GM20000 (cell line): ENCODE results near the gene NKAIN2.

Source experiments
- DNase-seq: peaks from one replicate; pipeline ENCODE4 v3.0.0; 2012; ENCODE audit warnings: low spot score
- TF ChIP-seq, protein P1 (sequence below): IDR thresholded peaks from 2 replicates; pipeline ENCODE4 v1.5.1; 2012; ENCODE audit warnings: mild to moderate bottlenecking, control low read depth; ENCODE audit errors: extremely low read depth, missing control alignments

The NKAIN2 gene

DNA sequence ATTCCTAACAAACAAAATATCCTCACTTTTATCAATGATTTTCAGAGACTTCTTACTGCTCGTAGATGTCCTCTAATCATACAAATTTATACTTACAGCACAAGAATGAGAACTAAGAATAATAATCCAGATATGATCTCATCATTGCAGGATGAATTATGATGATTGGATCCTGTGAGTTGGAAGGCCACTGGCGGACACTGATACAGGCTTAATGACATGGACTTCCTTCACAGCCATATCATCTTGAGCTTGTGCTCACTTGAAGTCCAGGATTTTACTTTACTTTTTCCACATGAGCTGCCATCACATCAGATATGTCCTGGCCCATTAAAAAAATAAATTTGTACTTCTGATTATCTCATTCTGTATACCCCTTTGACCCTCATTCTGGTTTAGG lies 94.3 kb downstream of the NKAIN2 start:
- DNase-seq, result no peak
- TF ChIP-seq, protein P1, sequence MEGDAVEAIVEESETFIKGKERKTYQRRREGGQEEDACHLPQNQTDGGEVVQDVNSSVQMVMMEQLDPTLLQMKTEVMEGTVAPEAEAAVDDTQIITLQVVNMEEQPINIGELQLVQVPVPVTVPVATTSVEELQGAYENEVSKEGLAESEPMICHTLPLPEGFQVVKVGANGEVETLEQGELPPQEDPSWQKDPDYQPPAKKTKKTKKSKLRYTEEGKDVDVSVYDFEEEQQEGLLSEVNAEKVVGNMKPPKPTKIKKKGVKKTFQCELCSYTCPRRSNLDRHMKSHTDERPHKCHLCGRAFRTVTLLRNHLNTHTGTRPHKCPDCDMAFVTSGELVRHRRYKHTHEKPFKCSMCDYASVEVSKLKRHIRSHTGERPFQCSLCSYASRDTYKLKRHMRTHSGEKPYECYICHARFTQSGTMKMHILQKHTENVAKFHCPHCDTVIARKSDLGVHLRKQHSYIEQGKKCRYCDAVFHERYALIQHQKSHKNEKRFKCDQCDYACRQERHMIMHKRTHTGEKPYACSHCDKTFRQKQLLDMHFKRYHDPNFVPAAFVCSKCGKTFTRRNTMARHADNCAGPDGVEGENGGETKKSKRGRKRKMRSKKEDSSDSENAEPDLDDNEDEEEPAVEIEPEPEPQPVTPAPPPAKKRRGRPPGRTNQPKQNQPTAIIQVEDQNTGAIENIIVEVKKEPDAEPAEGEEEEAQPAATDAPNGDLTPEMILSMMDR, result no peak

DNA sequence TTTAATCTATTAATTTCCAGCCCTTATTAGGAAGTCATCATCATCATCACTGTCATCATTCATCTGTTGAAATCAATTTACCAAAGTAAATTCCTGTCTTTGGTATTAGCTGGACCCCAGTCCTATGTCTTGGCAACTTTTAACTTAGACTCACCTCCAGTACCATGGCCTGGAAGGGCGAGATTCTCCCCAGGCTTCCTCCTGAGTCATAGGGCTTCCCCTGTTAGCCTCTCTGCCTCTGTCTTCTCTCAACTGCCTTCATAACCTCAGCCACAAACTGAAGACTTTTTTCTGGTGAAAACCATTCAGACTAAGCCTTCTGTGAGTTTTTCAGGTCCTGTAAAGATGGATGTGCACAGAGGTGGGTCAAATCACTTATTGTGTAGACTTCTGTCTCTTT lies 95.0 kb downstream of the NKAIN2 start:
- TF ChIP-seq, protein P1, result no peak

DNA sequence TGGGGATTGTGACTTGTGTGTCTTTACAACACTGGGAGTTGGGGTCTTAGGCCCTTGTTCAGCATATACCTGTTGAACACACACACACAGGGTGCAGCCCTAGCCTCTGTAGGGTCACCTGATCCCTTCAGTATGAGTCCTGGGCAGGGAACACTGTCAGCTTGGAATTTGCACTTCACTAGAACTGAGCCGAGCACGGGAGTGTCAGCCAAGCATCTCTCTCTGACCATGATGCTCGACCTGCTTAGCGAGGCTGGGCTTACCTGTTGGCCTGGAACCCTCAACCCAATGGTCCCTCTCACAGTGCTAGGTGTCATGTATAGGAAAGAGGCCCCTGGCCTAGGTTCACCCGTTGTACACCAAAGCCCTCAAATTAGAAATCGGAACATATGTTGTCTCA lies 96.1 kb downstream of the NKAIN2 start:
- TF ChIP-seq, protein P1, result no peak
- DNase-seq, result no peak

More for the DNA sequence above, 95.0 kb downstream of the NKAIN2 start:
- no peak for DNase-seq

DNA sequence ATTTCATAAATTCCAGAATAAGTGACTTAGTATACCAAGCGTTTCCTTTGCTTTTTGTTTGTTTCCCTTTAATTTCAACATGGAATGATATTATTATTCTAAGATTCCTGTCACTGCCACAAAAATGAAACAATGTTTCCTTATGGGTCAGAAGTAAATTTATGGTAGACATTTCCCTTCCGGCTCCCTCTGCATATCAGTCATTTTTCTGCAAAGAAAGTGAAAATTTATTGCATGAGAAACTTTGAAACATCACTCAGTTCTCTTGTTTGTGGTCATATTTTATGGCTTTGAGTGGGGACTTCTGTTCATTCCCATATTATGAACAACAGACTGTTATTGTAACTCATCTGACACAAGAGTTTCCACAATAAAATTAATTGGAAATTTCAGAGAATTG lies 97.8 kb downstream of the NKAIN2 start:
- TF ChIP-seq, protein P1, result no peak

DNA sequence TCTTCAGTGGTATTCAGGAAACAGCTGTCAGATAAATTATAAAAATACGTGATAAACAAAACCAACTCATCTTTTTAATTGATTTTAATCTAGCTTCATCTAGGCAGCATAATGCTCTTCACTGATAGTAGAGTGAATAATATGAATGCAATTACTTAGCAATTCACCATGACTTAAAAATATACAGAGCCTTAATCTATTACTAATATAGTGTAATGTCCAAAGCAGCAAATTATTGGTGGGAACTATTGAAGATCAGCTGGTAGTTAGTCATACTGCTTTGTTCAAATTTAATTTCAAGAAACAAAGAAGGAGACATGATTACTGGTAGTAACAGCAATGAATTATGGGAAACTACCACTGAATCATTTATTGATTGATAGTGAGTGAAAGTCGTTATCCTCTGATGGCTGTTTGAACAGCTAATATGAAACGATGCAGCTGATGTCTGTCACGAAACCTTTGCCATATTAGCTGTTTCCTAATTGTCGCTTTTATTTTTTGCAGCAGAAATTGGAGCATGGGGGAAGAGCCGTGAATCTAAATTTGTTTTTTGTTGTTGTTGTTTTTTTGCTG lies 99.2 kb downstream of the NKAIN2 start:
- TF ChIP-seq, protein P1, result no peak
- no peak for DNase-seq

More for the DNA sequence above, 97.8 kb downstream of the NKAIN2 start:
- DNase-seq, result no peak

DNA sequence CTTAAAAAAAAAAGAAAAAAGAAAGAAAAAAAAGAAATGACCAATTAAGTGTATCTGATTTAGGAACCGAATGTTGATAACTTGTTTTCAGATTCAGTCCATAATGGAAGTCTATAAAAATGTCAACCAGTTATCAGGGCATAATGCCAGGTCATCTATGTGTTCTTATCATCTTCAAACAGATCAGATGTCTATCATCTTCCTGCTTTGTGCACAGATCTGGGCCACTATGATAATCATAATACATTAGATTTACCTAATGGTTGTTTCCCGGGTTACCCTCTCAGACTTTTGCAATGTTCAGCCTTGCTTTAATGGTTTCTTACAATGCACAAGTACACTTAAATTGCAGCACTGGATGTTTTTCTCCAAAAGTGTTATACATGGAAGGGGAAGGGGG lies 100.6 kb downstream of the NKAIN2 start:
- TF ChIP-seq, protein P1, result no peak
- DNase-seq, result no peak

DNA sequence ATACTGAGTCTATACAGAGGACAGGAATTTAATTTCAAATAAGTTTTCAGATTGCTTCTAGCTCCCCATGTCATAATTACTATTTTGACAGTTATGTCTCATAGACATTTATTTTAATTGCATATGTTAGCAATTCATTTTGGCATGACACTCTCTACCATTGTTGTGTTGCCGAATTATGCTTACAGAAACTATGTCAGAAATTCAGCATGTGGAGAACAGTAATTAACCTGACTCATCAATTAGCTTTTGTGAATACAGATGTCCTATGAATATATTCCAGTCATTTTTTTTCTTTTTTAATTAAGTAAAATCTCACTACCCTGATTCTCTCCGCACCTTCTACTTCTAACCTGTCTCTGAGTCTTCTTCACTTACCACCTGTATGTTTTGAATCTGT lies 105.1 kb downstream of the NKAIN2 start:
- no peak for DNase-seq
- TF ChIP-seq, protein P1, result no peak
